Activated naive CD4-positive, alpha-beta T cell treated with anti-CD3 and anti-CD28 coated beads, Interleukin-2, amount 10 ng/mL, durations not matched to agents 7 days and 5 days (primary cell): ENCODE measurements around the gene DIPK1A.

Experiments used
- CTCF ChIA-PET: fragments of 350-600 bp; sonication (Branson Sonifier 250); formaldehyde crosslinking; loops from one replicate; lab custom pipeline; 2021; ENCODE audit warnings: antibody characterized with exemption; lab: Charles Lee
- DNase-seq: peaks from one replicate; pipeline ENCODE4 v3.0.0-alpha.2; 2020
- H3K27ac Mint-ChIP-seq: one replicate; pipeline ENCODE4 v1.8.0; 2021; ENCODE audit warnings: mild to moderate bottlenecking, moderate library complexity, mixed read lengths
- H3K27me3 Mint-ChIP-seq: one replicate; pipeline ENCODE4 v1.8.0; 2021; ENCODE audit warnings: mild to moderate bottlenecking, mixed read lengths
- H3K36me3 Mint-ChIP-seq: one replicate; pipeline ENCODE4 v1.8.0; 2021; ENCODE audit warnings: mixed read lengths
- H3K4me1 Mint-ChIP-seq: one replicate; pipeline ENCODE4 v1.8.0; 2021; ENCODE audit warnings: mixed read lengths
- H3K4me3 Mint-ChIP-seq: one replicate; pipeline ENCODE4 v1.8.0; 2021; ENCODE audit warnings: mild to moderate bottlenecking, moderate library complexity, mixed read lengths
- H3K9me3 Mint-ChIP-seq: one replicate; pipeline ENCODE4 v1.8.0; 2021; ENCODE audit warnings: mixed read lengths

DIPK1A gene

GRCh38 chr1:92882819-92883218 lies 78.4 kb downstream of the DIPK1A start:
- CTCF ChIA-PET, result interaction anchor here (0.6 to 1.3 kb wide), 2 partner anchors 24 to 196 kb away, joined by 3 read pairs; no protein-coding TSS in a partner anchor
- H3K27me3 Mint-ChIP-seq, result no peaks in the 10 kb centered on the region
- DNase-seq, result peak; percentile 59
- H3K9me3 Mint-ChIP-seq, result no peaks in the 10 kb centered on the region
- peaks cover 37% of the 10 kb centered on the region for H3K4me1 Mint-ChIP-seq
- no peak overlapping the region for H3K4me3 Mint-ChIP-seq
- H3K27ac Mint-ChIP-seq, result peak overlapping the region; percentile 67
- peaks cover 7% of the 10 kb centered on the region for H3K36me3 Mint-ChIP-seq

- H3K4me3 Mint-ChIP-seq, result no peak overlapping the region
- peaks cover 48% of the 10 kb centered on the region for H3K4me1 Mint-ChIP-seq
- no peaks in the 10 kb centered on the region for H3K27me3 Mint-ChIP-seq
- H3K36me3 Mint-ChIP-seq, result peaks cover 4% of the 10 kb centered on the region
- no peak overlapping the region for H3K27ac Mint-ChIP-seq
- CTCF ChIA-PET, result no interaction called here
- no peak for DNase-seq
- no peaks in the 10 kb centered on the region for H3K9me3 Mint-ChIP-seq
Measured at GRCh38 chr1:92881391-92881790, 79.9 kb downstream of the DIPK1A start.

GRCh38 chr1:92879316-92879968 lies 81.8 kb downstream of the DIPK1A start:
- no peak for DNase-seq
- peaks cover 10% of the 10 kb centered on the region for H3K36me3 Mint-ChIP-seq
- no peaks in the 10 kb centered on the region for H3K27me3 Mint-ChIP-seq
- H3K4me3 Mint-ChIP-seq, result no peak overlapping the region
- peaks cover 47% of the 10 kb centered on the region for H3K4me1 Mint-ChIP-seq
- no peaks in the 10 kb centered on the region for H3K9me3 Mint-ChIP-seq
- CTCF ChIA-PET, result interaction anchor here (0.8 to 3.9 kb wide), 2 partner anchors 20 to 71 kb away, joined by 3 to 16 read pairs; no protein-coding TSS in a partner anchor
- H3K27ac Mint-ChIP-seq, result no peak overlapping the region

GRCh38 chr1:92877792-92878191 lies 83.5 kb downstream of the DIPK1A start:
- no peaks in the 10 kb centered on the region for H3K9me3 Mint-ChIP-seq
- CTCF ChIA-PET, result interaction anchor here (0.9 to 3.9 kb wide), 4 partner anchors 19 to 586 kb away, joined by 3 to 16 read pairs (median 8); no protein-coding TSS in a partner anchor
- H3K27ac Mint-ChIP-seq, result peak overlapping the region; percentile 63
- H3K27me3 Mint-ChIP-seq, result no peaks in the 10 kb centered on the region
- no peak for DNase-seq
- no peak overlapping the region for H3K4me3 Mint-ChIP-seq
- H3K4me1 Mint-ChIP-seq, result peaks cover 34% of the 10 kb centered on the region
- peaks cover 19% of the 10 kb centered on the region for H3K36me3 Mint-ChIP-seq

- H3K4me1 Mint-ChIP-seq, result peaks cover 29% of the 10 kb centered on the region
- H3K27ac Mint-ChIP-seq, result peak overlapping the region; percentile 63
- no peak overlapping the region for H3K4me3 Mint-ChIP-seq
- no peak for DNase-seq
- H3K27me3 Mint-ChIP-seq, result no peaks in the 10 kb centered on the region
- H3K36me3 Mint-ChIP-seq, result peaks cover 23% of the 10 kb centered on the region
- H3K9me3 Mint-ChIP-seq, result peaks cover 2% of the 10 kb centered on the region
- CTCF ChIA-PET, result interaction anchor here (0.9 to 3.9 kb wide), 6 partner anchors 14 to 586 kb away, joined by 3 to 16 read pairs (median 4); no protein-coding TSS in a partner anchor
Measured at GRCh38 chr1:92877081-92877711, 84.1 kb downstream of the DIPK1A start.

GRCh38 chr1:92876351-92876750 lies 84.9 kb downstream of the DIPK1A start:
- Mint-ChIP-seq H3K4me1 (peaks cover 27% of the 10 kb centered on the region), H3K4me3 (no peak overlapping the region), H3K9me3 (peaks cover 2% of the 10 kb centered on the region), H3K27me3 (no peaks in the 10 kb centered on the region), H3K27ac (no peak overlapping the region), H3K36me3 (peaks cover 23% of the 10 kb centered on the region)
- no peak for DNase-seq
- CTCF ChIA-PET, result interaction anchor here (1.2 to 3.9 kb wide), 4 partner anchors 13 to 118 kb away, joined by 3 to 16 read pairs (median 6); no protein-coding TSS in a partner anchor

GRCh38 chr1:92874987-92875386 lies 86.3 kb downstream of the DIPK1A start:
- H3K36me3 Mint-ChIP-seq, result peaks cover 26% of the 10 kb centered on the region
- no peaks in the 10 kb centered on the region for H3K27me3 Mint-ChIP-seq
- DNase-seq, result no peak
- no peak overlapping the region for H3K27ac Mint-ChIP-seq
- peaks cover 2% of the 10 kb centered on the region for H3K9me3 Mint-ChIP-seq
- peaks cover 32% of the 10 kb centered on the region for H3K4me1 Mint-ChIP-seq
- H3K4me3 Mint-ChIP-seq, result no peak overlapping the region
- CTCF ChIA-PET, result interaction anchor here (1.5 to 1.6 kb wide), 2 partner anchors 15 to 85 kb away, joined by 3 to 4 read pairs; no protein-coding TSS in a partner anchor

- CTCF ChIA-PET, result no interaction called here
- peaks cover 27% of the 10 kb centered on the region for H3K36me3 Mint-ChIP-seq
- peaks cover 22% of the 10 kb centered on the region for H3K4me1 Mint-ChIP-seq
- no peak overlapping the region for H3K4me3 Mint-ChIP-seq
- H3K9me3 Mint-ChIP-seq, result peaks cover 2% of the 10 kb centered on the region
- no peak for DNase-seq
- no peak overlapping the region for H3K27ac Mint-ChIP-seq
- H3K27me3 Mint-ChIP-seq, result no peaks in the 10 kb centered on the region
Measured at GRCh38 chr1:92872719-92873118, 88.5 kb downstream of the DIPK1A start.

- Mint-ChIP-seq H3K4me1 (peaks cover 12% of the 10 kb centered on the region), H3K36me3 (peaks cover 29% of the 10 kb centered on the region), H3K27ac (peak overlapping the region; percentile 42), H3K9me3 (peaks cover 2% of the 10 kb centered on the region), H3K27me3 (no peaks in the 10 kb centered on the region), H3K4me3 (no peak overlapping the region)
- DNase-seq, result no peak
- CTCF ChIA-PET, result interaction anchor here (1.3 kb wide), 1 partner anchor 192 kb away, joined by 4 read pairs; no protein-coding TSS in a partner anchor
Measured at GRCh38 chr1:92870591-92870990, 90.7 kb downstream of the DIPK1A start.

- Mint-ChIP-seq H3K36me3 (peaks cover 6% of the 10 kb centered on the region), H3K9me3 (no peaks in the 10 kb centered on the region), H3K27ac (no peak overlapping the region), H3K27me3 (no peaks in the 10 kb centered on the region), H3K4me3 (no peak overlapping the region), H3K4me1 (peaks cover 8% of the 10 kb centered on the region)
- CTCF ChIA-PET, result interaction anchor here (1.5 to 2.4 kb wide), 3 partner anchors 95 to 130 kb away, joined by 3 to 18 read pairs (median 12); partner anchors contain the start of gene DIPK1A
- no peak for DNase-seq
Measured at GRCh38 chr1:92864131-92864530, 97.1 kb downstream of the DIPK1A start.

- peaks cover 21% of the 10 kb centered on the region for H3K4me1 Mint-ChIP-seq
- DNase-seq, result no peak
- no peaks in the 10 kb centered on the region for H3K9me3 Mint-ChIP-seq
- H3K4me3 Mint-ChIP-seq, result no peak overlapping the region
- H3K27ac Mint-ChIP-seq, result no peak overlapping the region
- no peaks in the 10 kb centered on the region for H3K27me3 Mint-ChIP-seq
- CTCF ChIA-PET, result interaction anchor here (1.2 to 2.4 kb wide), 5 partner anchors 88 to 199 kb away, joined by 4 to 18 read pairs (median 5); partner anchors contain the start of gene DIPK1A
- peaks cover 3% of the 10 kb centered on the region for H3K36me3 Mint-ChIP-seq
Measured at GRCh38 chr1:92862605-92863004, 98.7 kb downstream of the DIPK1A start.

- CTCF ChIA-PET, result interaction anchor here (0.6 to 5.1 kb wide), 36 partner anchors 9 to 203 kb away, joined by 3 to 142 read pairs (median 4); partner anchors contain the start of gene DIPK1A
- peaks cover 32% of the 10 kb centered on the region for H3K4me1 Mint-ChIP-seq
- peak overlapping the region; percentile 41 for H3K4me3 Mint-ChIP-seq
- DNase-seq, result no peak
- no peaks in the 10 kb centered on the region for H3K27me3 Mint-ChIP-seq
- H3K27ac Mint-ChIP-seq, result peak overlapping the region; percentile 56
- peaks cover 13% of the 10 kb centered on the region for H3K36me3 Mint-ChIP-seq
- H3K9me3 Mint-ChIP-seq, result no peaks in the 10 kb centered on the region
Measured at GRCh38 chr1:92859400-92860039, 101.7 kb downstream of the DIPK1A start.

GRCh38 chr1:92858564-92859399 lies 102.5 kb downstream of the DIPK1A start:
- CTCF ChIA-PET, result interaction anchor here (0.6 to 5.1 kb wide), 42 partner anchors 8 to 204 kb away, joined by 3 to 142 read pairs (median 4); partner anchors contain the start of gene DIPK1A
- Mint-ChIP-seq H3K27me3 (no peaks in the 10 kb centered on the region), H3K27ac (peak overlapping the region; percentile 56), H3K9me3 (peaks cover 1% of the 10 kb centered on the region), H3K36me3 (peaks cover 16% of the 10 kb centered on the region), H3K4me3 (peak overlapping the region; percentile 41), H3K4me1 (peaks cover 38% of the 10 kb centered on the region)
- peak; percentile 65 for DNase-seq
